ENCODE results near the gene MTRF1. TPM values are rescaled to one million over a fixed set of nuclear protein-coding genes. Genes with fewer than 3 reads are reported as not detected.

The MTRF1 gene
- total RNA-seq, 1 donor from 2014 or later, result 10.7 TPM

GRCh38 chr13:41307884-41308640, 44.7 kb upstream of the MTRF1 start:
- H3K9me3 ChIP-seq, result no peaks in the 10 kb centered on the region
- DNase-seq (no peak), ATAC-seq (no peak)
- no peaks in the 10 kb centered on the region for H3K36me3 ChIP-seq
- H3K27ac ChIP-seq, result no peak overlapping the region
- H3K27me3 ChIP-seq, result no peaks in the 10 kb centered on the region
- intact Hi-C loops (cut with DNase I), result no loop called here
- peaks cover 3% of the 10 kb centered on the region for H3K4me1 ChIP-seq
- no peak overlapping the region for H3K4me3 ChIP-seq
- no peak for TF ChIP-seq CTCF (IDR thresholded peaks at IDR 0.05)

- no peak for ATAC-seq
Observed at GRCh38 chr13:41306271-41307145, 43.1 kb upstream of the MTRF1 start.

GRCh38 chr13:41304551-41304950, 41.2 kb upstream of the MTRF1 start:
- Histone ChIP-seq H3K27me3 (no peaks in the 10 kb centered on the region), H3K27ac (no peak overlapping the region), H3K4me3 (no peak overlapping the region), H3K4me1 (no peaks in the 10 kb centered on the region), H3K36me3 (no peaks in the 10 kb centered on the region), H3K9me3 (no peaks in the 10 kb centered on the region)
- TF ChIP-seq CTCF (IDR thresholded peaks at IDR 0.05), result no peak
- ATAC-seq (no peak), DNase-seq (no peak)
- intact Hi-C loops (cut with DNase I), result no loop called here

More at GRCh38 chr13:41306271-41307145, 43.1 kb upstream of the MTRF1 start:
- Histone ChIP-seq H3K36me3 (no peaks in the 10 kb centered on the region), H3K9me3 (no peaks in the 10 kb centered on the region), H3K4me1 (no peaks in the 10 kb centered on the region), H3K4me3 (no peak overlapping the region), H3K27me3 (no peaks in the 10 kb centered on the region), H3K27ac (no peak overlapping the region)
- intact Hi-C loops (cut with DNase I), result no loop called here
- TF ChIP-seq CTCF (IDR thresholded peaks at IDR 0.05), result no peak
- no peak for DNase-seq

- H3K36me3 ChIP-seq, result no peaks in the 10 kb centered on the region
- DNase-seq (no peak), ATAC-seq (peak; percentile 55)
- H3K27ac ChIP-seq, result no peak overlapping the region
- H3K9me3 ChIP-seq, result no peaks in the 10 kb centered on the region
- no peak overlapping the region for H3K4me3 ChIP-seq
- TF ChIP-seq CTCF (IDR thresholded peaks at IDR 0.05), result no peak
- intact Hi-C loops (cut with DNase I), result no loop called here
- no peaks in the 10 kb centered on the region for H3K4me1 ChIP-seq
- no peaks in the 10 kb centered on the region for H3K27me3 ChIP-seq
Observed at GRCh38 chr13:41302743-41303142, 39.4 kb upstream of the MTRF1 start.

- ATAC-seq, result no peak
- H3K4me3 ChIP-seq, result no peak overlapping the region
- no peaks in the 10 kb centered on the region for H3K27me3 ChIP-seq
- intact Hi-C loops (cut with DNase I), result no loop called here
- no peaks in the 10 kb centered on the region for H3K4me1 ChIP-seq
- no peak overlapping the region for H3K27ac ChIP-seq
- TF ChIP-seq CTCF (IDR thresholded peaks at IDR 0.05), result no peak
- no peak for DNase-seq
- H3K36me3 ChIP-seq, result no peaks in the 10 kb centered on the region
- H3K9me3 ChIP-seq, result no peaks in the 10 kb centered on the region
Observed at GRCh38 chr13:41299316-41300094, 36.1 kb upstream of the MTRF1 start.

Data from upper lobe of right lung (tissue), 1 donor.